RPMI7951 (cell line): ENCODE results near the gene CATSPERZ. TPM values are rescaled to one million over a fixed set of nuclear protein-coding genes. Genes with fewer than 3 reads are reported as not detected.
"Not testable (repeated sequence)": the region's sequence is repeated elsewhere in the genome, so short reads cannot be mapped to it uniquely, and the experiment has no call there.

Source experiments
- DNase-seq: peaks from one replicate; pipeline ENCODE4 v3.0.0-alpha.2; 2012; ENCODE audit warnings: low read depth
- total RNA-seq: library from RNA; depleted of rRNA; stranded (reverse); fragments of >200 nt; shearing (Covaris generic); gene quantifications from 2 replicates; pipeline ENCODE4 v1.2.3, GENCODE V29; 2014

CATSPERZ gene
- total RNA-seq, 1 experiment from 2014 or later, result 1.7 TPM

DNA sequence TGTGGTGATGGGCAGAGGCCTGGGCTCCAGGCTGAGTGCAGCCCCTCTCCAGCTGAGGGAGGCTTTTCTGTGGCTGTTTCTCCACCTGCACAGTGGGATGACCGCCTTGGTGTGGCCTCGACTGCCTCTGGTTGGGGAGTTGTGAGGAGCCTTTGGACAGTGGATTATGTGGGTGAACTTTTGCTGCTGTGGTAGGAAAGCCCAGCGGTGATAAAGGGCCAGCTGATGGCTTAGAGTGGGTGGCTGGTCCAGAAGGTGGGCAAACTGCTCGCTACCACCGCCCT is 3.8 kb downstream of the CATSPERZ start:
- no peak for DNase-seq

- DNase-seq, result peak; percentile 85
Measured at GRCh38 chr11:64304316-64305072, 4.3 kb downstream of the CATSPERZ start.

DNA sequence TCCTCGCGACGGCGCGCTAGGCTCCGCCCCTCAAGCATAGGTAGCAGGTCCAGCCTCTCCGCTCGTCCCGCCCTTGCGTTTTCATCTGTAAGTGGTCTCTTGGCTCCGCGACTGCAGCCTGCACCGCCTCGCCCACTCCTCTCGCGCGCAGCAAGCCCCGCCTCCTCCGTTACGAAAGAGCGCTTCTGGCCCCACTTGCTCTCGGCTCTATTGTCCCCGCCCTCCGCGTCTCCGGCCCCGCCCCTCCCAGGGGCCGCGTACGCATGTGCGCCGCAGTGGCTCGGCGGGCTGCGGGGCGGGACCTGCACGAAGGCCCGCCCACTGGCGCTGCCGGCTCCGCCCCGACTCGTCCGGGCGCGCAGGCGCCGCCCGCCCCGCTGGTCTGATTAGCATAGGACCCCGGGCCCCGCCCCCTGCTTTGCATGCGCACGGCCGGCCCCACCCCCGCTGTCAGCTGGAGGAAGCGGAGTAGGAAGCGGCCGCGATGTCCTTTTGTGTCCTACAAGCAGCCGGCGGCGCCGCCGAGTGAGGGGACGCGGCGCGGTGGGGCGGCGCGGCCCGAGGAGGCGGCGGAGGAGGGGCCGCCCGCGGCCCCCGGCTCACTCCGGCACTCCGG is 5.0 kb downstream of the CATSPERZ start, which contains the start of gene ESRRA:
Gene ESRRA, plus strand, starts transcription at position 450 of the 616 bp plus-strand sequence. CDS start 1,656 bp downstream, outside the sequence.
- DNase-seq, result peak; percentile 93

DNA sequence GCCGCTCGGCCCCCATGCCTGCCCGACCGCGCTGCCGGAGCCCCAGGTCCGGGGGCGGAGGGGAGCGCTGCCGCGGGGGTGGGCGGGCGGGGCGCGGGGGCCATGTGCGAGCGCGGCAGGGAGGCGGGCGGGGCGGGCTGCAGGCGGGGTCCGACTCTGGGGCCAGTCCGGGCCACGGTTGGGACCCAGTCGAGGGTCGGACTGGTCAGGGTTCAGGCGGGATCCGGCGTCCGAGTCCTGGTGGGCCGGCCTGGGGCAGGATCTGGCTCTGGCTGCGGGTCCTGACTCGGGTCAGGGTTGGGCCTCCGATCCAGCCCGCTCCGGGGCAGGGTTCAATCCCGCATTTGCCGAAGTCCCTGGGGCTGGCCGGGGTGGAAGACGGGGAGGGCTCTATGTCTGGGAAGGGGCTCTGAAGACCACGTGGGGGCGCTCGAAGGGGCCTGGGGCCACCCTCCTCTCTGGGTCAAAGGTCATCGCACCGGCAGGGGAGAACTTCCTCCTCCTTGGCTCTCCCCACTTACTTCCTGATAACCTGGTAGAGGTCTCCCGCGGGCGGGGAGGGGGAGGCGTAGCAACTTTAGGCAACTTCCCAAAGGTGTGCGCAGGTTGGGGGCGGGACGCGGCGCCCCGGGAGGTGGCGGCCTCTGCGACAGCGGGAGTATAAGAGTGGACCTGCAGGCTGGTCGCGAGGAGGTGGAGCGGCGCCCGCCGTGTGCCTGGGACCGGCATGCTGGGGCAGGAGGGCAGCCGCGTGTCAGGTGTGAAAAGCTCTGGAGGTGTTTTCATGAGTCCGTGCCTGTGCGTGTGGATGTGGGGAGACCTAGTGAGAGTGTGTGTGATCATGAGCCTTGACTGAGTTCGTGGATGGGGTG is 5.8 kb downstream of the CATSPERZ start:
- DNase-seq, result peak; percentile 35

DNA sequence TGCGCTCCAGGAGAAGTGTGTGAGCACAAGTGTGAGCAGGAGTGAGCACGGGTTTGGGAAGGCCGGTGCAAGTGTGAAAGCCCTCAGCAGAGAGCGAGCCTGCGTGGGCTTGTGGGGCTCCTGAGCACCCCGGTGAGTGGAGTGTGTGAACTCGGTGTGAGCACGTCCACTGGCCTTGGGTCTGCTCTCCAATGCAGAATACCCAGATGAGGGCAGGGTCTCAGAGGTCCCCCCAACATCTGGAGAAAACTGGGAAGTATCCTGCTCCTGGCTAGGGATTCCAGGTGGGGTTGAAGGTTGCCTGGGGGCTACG is 6.4 kb downstream of the CATSPERZ start:
- no peak for DNase-seq

DNA sequence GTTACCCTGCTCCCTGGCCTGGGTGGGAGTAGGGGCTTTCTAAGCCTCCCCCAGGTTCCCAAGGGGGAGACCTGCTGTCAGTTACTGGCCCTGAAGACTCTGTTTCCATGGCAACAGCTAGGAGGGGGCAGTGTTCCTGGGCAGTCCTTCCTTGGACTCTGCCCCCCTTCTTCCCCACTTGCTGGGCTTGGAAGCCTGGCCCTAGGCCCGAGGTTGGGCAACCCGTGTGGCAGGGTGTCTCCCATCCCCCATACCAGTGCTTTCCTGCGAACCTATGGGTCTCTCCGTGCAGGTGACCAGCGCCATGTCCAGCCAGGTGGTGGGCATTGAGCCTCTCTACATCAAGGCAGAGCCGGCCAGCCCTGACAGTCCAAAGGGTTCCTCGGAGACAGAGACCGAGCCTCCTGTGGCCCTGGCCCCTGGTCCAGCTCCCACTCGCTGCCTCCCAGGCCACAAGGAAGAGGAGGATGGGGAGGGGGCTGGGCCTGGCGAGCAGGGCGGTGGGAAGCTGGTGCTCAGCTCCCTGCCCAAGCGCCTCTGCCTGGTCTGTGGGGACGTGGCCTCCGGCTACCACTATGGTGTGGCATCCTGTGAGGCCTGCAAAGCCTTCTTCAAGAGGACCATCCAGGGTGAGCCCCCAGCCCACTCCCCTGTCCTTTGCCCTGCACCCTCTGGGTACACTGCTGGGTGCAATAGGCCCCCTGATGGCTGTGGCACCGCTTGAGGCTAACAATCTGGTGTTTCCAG is 6.9 kb downstream of the CATSPERZ start:
- no peak for DNase-seq

DNA sequence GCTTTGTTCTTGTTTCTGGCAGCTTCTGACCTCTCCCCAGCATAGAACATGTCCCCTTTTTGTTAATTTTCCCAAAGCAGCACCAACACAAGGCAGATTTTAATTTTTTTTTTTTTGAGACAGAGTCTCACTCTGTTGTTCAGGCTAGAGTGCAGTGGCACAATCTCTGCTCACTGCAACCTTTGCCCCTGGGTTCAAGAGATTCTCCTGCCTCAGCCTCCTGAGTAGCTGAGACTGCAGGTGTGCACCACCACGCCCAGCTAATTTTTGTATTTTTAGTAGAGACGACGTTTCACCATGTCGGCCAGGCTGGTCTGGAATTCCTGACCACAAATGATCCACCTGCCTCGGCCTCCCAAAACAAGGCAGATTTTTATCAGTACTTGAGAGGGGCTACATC is 7.6 kb downstream of the CATSPERZ start:
- DNase-seq, result not testable (repeated sequence)

DNA sequence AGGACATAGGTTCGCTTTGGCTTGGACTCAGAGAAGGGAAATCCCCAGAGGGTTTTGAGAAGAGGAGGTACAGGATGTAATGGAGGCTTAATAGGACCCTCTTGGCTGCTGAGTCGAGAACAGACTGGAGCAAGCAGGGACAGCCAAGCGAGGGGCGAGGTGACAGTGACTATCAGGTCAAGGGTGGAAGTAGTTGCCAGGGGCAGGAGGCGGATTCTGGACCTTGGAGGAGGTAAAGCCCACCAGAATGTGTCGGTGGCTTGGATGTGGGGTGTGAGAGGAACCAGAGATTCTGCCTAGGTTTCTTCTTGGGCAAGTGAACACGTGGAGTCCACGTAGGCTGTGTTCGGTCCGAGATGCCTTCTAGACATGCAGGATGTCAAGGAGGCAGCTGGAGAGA is 12.8 kb downstream of the CATSPERZ start:
- no peak for DNase-seq

DNA sequence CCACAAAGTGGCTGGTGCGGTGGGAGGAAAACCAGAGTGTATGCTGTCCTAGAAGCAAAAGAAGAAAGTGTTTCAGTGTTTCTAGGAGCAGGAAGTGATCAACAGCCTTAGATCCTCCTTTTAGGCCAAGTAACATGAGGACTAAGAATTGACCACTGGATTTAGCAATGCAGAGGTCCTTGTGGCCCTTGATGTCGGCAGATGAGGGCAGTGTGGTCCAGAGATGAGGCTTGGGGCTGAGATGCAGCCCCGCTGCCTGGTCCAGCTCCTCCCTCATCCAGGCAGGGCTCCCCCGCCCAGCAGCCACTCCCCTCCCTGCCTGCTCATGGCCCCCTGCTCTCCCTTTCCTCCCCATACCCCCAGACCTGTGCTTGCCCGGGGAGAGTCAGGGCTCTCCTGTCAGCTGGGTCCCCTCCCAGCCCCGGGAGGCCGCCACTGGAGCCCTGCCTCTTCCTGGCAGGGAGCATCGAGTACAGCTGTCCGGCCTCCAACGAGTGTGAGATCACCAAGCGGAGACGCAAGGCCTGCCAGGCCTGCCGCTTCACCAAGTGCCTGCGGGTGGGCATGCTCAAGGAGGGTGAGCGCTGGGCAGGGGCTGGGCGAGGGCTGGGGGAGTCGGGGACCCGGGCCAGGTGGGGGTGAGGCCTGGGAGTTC is 13.5 kb downstream of the CATSPERZ start:
- no peak for DNase-seq

DNA sequence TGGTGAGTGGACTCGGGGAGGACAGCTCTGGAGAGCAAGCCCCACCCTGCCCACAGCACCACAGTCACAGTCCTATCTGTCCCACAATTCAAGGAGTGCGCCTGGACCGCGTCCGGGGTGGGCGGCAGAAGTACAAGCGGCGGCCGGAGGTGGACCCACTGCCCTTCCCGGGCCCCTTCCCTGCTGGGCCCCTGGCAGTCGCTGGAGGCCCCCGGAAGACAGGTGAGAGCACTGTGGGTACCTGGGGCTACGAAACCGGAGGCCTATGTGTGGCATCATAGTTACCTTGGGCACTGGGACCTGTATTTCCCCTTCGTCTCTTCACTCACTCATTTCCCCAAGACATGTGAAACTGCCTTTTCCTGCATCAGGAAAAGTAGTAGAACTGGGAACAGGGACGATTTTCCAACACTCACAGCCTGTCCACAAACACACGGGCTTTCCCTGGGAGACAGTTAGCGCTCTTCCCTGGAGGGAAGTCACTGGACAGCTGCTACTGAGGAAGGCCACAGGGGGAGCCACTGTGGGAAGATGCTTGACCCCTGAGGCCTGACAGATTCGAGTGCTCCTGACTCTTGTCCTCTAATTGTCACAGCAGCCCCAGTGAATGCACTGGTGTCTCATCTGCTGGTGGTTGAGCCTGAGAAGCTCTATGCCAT is 14.1 kb downstream of the CATSPERZ start:
- no peak for DNase-seq

GRCh38 chr11:64314805-64315561 is 14.8 kb downstream of the CATSPERZ start:
- DNase-seq, result no peak

DNA sequence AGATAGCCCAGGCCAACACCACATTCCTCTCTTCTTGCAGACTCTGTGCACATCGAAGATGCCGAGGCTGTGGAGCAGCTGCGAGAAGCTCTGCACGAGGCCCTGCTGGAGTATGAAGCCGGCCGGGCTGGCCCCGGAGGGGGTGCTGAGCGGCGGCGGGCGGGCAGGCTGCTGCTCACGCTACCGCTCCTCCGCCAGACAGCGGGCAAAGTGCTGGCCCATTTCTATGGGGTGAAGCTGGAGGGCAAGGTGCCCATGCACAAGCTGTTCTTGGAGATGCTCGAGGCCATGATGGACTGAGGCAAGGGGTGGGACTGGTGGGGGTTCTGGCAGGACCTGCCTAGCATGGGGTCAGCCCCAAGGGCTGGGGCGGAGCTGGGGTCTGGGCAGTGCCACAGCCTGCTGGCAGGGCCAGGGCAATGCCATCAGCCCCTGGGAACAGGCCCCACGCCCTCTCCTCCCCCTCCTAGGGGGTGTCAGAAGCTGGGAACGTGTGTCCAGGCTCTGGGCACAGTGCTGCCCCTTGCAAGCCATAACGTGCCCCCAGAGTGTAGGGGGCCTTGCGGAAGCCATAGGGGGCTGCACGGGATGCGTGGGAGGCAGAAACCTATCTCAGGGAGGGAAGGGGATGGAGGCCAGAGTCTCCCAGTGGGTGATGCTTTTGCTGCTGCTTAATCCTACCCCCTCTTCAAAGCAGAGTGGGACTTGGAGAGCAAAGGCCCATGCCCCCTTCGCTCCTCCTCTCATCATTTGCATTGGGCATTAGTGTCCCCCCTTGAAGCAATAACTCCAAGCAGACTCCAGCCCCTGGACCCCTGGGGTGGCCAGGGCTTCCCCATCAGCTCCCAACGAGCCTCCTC is 15.7 kb downstream of the CATSPERZ start:
- not testable (repeated sequence) for DNase-seq

DNA sequence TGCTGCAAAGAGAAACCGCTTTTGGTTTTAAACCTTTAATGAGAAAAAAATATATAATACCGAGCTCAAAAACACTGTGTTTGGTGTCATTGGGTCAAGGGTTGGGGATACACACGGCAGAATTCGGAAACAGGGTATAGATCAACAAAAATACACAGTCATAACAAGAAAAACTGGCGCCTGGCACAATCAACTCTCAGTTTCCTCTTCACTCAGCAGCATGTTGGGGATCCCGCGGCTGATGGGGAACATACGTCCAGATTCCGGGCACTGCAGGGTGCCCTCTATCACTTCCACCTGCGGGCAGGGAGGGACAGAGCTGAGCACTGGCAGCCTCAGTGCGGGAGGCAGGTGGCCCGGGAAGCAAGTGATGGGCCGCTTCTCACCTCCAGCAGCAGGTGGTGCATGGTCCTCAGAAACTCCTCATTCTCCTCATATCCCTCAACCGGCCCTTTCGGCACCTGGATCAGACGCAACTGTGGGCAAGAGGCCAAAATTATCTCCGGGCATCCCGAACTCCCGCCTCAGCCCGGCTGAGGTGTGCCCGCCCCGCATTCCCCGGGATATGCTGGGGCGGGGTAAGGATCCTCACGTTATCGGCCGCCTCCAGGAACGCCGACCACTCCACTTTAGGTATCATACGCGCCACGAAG is 16.6 kb downstream of the CATSPERZ start:
- DNase-seq, result peak; percentile 25

- peak; percentile 98 for DNase-seq
Measured at GRCh38 chr11:64317325-64317960, 17.3 kb downstream of the CATSPERZ start, which contains the start of gene TRMT112. TRMT112 (minus strand) TSS chr11:64317559; CDS start chr11:64317526, 33 bp downstream.

GRCh38 chr11:64317961-64318765 is 18.0 kb downstream of the CATSPERZ start, which contains the start of gene PRDX5:
PRDX5 (plus strand) TSS chr11:64318121; CDS start chr11:64318216, 95 bp downstream.
- DNase-seq, result peak; percentile 96

DNA sequence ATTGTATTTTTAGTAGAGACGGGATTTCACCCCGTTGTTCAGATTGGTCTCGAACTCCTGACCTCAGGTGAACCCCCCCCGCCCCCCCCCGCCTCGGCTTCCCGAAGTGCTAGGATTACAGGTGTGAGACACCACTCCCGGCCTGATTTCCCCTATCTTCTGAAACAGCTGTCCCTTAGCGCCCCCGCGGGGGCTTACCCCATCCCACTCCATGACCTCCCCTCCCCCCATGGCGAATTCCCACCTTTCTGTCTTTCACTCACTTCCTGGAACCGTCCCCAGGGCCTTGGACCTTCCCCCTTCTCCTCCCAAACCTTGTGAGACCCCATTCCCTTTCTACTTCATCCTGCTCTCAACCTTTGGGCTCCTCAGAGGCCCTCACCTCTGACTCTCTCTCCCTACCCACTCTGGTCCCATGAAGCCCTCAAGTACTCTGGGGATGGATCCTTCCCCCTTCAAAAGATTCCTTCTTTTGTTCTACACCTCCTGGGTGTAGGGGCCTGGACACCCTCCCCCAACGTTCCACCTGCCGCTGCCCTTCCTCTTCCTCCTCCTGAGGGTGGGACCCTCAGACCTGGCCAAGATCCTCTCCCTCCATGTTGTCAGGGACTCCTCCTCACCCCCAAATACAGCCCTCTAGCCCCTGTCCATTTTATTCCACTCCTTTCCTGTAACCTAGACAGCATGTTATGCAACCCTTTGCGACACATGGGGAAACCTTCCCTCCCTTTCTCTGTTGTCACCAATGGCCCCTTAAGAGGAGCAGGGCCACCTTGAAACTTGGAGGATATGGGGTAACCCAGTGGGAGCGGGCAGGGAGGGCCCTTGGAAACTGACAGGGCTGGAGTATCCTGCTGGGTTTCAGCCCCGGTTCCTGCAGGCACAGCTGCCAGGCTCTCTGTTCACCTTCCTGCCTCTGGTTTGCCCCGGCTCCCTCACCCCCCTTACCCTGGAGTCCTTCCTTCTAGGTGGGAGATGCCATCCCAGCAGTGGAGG is 18.9 kb downstream of the CATSPERZ start:
- DNase-seq, result no peak
